D721Med (cell line): ENCODE data around the gene OTP.

Source experiments
- DNase-seq: peaks from one replicate; pipeline ENCODE4 v3.0.0; 2011; ENCODE audit warnings: low spot score; ENCODE audit not compliant: insufficient read length
- FAIRE-seq: peaks from 2 replicates; lab custom pipeline; 2011; peaks lifted over from hg19 to GRCh38; lab: Jason Lieb, UNC
- CTCF ChIP-seq: IDR thresholded peaks from 2 replicates; pipeline ENCODE4 v1.5.1; 2012; ENCODE audit warnings: mild to moderate bottlenecking, control low read depth; ENCODE audit not compliant: insufficient read depth; ENCODE audit errors: missing control alignments

OTP gene

DNA sequence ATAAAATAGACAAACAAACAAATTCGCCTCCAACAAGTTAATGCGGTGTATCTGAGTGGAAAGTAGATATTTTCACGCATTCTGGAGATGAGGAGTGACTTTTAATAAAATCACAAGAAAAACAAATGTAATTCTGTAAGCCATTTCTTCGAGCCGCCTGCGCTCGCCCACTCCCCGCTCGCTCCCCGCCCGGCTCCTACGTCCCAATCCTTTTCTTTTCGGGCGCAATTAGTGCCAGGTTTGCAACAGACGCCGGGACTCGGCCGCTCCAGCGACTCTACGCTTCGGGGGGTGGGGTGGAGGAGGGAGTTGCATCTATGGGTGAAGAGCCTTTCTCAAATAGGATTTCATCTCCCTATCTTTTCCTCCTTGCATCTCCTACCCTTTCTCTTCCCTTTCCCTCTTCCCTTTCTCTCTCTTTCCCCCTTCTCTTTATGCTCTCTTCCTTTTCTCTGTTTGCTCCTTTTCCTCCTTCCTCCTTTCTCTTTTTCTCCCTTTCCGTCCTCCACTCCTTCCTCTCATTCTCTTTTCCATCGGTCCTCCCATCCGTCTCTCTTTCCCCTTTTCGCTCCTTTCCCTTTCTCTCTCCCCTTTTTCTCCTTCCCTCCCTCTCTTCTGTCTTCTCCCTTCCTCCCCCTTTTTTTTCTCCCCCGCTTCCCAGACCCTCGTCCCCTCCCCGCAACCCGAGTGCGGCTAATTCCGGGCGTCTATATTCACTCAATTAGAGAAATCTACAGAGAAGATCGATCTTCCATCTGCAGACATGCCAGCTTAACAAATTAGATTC is 6.1 kb upstream of the OTP start:
- DNase-seq (no peak), FAIRE-seq (no peak)
- TF ChIP-seq CTCF, result no peak

GRCh38 chr5:77643654-77644370 is 5.3 kb upstream of the OTP start:
- no peak for TF ChIP-seq CTCF
- no peak for FAIRE-seq
- DNase-seq, result no peak

DNA sequence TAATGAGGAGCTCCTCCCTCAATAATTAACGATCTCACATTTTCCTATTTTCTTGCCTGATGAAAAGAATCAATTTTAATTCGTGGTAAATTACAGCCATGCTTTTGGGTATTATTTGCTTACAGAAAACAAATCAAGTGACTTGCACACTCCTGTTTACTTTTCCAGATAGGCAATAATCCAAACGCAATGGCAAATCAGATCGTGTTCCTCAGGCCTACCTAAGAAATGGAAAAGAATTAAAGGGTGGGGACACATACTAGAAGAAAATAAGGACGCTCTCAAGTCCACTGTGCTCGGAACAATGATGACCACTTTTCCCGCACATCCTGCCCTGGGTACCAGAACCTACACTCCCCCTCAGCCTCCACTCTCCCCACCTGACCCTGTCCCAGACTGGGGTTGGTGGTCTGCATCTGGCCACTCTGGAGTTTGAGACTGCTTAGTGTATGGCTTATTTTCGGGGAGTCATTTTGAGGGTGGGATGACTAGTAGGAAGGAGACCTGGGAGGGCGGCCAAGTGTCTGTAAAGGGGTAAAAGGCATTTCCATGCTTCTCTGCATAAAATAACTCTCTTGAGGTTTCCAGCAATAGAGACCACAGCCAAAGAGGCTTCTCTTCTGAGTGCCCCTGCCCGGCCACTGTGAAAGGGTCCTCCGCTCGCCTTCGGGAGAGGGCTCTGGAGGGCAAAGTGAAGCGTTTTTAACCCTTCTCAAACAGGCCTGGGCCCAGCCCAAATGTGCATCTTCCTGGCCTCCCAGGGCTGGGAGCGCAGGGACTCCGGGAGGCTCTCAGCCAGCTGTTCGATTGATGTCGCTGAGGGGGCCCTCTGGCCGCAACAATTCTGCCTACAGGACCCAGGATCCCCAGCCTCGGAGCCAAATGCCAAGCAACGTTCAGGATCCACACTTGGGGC is 4.5 kb upstream of the OTP start:
- DNase-seq, result no peak
- no peak for FAIRE-seq
- no peak for TF ChIP-seq CTCF

DNA sequence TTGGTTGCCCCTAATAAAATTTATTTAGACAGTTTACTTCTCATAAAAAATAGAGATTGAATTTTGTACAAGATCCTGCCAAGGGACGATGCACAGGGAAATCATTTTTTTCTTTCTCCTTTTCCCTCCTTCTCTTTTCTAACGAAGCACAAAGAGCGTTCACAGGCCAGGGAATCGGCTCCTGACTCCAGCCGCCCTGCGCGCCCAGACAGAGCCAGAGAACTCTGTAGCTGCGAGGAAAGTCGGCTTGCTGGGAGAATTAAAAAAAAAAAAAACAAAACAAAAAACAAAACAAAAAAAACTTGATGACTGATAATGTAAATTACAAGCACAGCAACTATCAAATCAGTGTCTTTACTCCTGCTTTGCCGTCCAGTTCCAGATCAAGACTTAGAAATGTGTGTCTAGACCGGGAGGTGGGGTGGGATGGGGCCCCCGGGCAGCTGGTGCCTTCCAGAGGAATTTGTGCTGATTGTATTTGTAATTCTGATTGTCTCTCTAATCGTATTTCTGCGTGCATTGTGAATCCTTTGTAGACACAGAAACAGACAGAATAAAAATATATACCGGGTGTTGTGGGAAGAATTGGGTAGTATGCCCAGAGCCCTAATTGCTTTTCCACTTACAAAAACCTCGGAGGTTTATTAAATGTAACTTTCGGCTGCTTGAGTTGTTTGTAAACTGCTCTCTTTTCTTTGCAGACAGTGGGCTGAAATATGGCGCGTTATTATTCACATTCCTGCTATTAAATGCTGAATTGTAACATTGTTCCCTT is 3.6 kb upstream of the OTP start:
- no peak for DNase-seq
- no peak for TF ChIP-seq CTCF
- no peak for FAIRE-seq

GRCh38 chr5:77641397-77641943 is 3.0 kb upstream of the OTP start:
- FAIRE-seq (no peak), DNase-seq (no peak)
- no peak for TF ChIP-seq CTCF

DNA sequence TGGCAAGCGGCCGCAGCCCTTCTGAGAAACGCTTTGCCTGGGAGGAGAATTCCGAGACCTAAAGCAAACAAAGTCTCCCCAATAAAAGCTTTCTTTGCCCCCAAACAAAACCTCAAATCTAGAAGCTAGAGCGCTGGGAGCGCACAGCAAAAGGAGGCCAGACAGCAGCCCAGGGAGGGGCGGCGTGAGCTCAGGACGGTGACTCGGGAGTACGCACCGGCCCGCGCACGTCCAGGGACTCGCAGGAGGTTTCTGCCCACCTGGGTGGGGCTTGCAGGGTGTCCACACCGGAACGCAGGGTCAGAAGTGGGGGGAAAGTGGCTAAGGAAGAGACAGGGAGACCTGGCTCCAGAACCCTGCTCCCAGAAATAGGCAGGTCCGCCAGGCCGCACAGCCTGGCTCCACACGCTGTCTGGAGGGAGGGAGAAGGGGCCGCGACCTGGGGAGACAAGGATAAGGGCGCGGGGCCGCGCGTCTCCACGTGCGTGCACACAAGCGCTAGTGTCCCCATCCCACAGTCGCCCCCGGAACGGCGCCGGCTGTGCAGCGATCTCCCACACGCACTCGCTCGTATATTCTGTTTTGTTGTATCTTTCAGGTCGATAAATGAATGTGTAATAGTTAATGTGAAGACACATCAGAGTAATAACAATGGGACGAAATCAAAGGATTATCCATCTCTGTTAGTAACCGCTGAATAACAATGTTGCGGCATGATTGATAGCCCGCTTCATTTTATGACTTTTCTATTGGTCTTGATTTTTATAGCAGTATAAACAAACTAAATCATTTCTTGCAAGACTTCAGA is 2.3 kb upstream of the OTP start:
- FAIRE-seq (no peak), DNase-seq (no peak)
- TF ChIP-seq CTCF, result no peak
